ENCODE results near the gene PIBF1.
"Not testable (repeated sequence)": the region's sequence is repeated elsewhere in the genome, so short reads cannot be mapped to it uniquely, and the experiment has no call there.

Gene PIBF1

GRCh38 chr13:72920097-72920496 lies 138.2 kb downstream of the PIBF1 start:
- no peak for DNase-seq

- no peak for DNase-seq
These were observed 149.4 kb downstream of the PIBF1 start for GRCh38 chr13:72931311-72931710.

- DNase-seq: no peak
These were observed 150.3 kb downstream of the PIBF1 start for GRCh38 chr13:72932250-72932649.

DNA sequence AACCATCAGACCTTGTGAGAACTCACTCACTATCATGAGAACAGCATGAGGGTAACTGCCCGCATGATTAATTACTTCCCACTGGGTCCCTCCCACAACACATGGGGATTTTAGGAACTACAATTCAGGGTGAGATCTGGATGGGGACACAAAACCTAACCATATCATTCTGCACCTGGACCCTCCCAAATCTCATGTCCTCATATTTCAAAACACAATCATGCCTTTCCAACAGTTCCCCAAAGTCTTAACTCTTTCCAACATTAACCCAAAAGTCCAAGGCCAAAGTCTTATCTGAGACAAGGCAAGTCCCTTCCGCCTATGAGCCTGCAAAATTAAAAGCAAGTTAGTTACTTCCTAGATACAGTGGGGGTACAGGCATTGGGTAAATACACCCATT lies 164.3 kb downstream of the PIBF1 start:
- not testable (repeated sequence) for DNase-seq

DNA sequence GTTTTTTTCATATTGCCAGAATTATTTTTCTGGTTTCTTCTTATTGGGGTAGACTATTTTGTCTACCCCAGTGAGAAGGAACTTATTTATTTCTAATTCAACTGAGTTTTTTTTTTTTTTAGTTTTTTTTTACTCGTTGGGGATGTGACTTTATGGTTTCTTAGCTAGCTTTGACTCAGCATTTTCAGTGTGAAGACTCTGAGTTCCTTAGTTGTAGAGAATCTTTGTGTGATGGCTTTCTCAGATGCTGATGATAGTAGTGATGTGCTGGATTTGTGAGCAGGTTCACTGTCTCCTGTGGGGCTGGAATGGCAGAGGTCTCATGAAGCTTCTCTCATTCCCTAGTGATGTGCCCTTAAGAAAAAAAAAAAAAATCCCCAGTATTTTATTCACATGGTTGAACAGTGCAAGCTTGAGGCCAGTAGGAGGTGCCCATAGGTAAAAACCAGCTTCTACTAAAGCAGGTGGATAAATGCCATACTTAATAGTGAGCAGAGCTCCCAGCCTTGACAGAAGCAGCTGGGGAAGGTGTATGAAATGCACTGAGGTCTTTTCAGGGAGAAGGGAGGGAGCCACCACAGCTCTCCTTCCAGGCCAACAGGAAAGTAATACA lies 170.7 kb downstream of the PIBF1 start:
- no peak for DNase-seq

DNA sequence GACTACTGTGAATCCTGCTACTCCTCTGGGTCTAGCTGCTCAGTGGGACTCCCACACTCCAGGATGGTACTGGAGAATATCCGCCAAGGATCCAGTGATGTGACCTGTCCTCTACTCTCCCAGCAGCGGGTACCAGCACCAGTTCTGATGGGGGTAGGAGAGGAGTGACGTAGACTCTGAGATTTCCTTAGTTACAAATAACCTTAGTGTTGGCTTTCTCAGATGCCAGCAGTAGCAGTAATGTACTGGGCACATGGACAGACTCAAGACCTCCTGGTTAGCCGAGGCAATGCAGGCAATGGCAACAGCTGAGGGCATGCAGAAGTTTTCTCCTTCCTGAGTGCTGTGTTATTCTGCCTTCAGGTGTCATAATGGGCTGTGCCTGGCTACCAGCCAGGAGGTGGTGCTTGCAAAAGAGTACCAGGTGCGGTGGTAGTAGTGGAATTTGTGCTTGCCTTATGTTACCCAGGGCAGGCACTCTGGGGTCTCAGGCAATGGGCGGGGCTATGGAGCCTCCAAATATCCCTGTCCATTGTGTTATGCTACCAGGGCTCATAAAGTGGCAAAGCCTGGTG lies 171.5 kb downstream of the PIBF1 start:
- no peak for DNase-seq

GRCh38 chr13:72959643-72960042 lies 177.7 kb downstream of the PIBF1 start:
- DNase-seq: no peak

DNA sequence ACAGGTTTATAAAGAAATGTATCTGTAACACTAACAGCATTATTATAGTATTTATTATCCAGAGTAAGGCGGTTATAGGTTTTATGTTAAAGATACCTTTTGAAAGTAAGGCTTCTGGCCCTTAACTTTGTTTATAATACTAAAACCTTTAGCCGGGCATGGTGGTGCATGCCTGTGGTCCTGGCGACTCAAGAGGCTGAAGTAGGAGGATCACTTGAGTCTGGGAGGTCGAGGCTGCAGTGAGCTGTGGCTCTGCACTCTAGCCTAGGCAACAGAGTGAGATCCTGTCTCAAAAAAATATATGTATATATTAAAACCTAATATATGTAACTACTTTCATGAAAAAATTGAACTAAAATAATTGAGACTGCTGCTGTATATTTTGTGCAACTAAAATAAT lies 178.2 kb downstream of the PIBF1 start:
- no peak for DNase-seq

- DNase-seq: no peak
These were observed 178.6 kb downstream of the PIBF1 start for GRCh38 chr13:72960541-72960940.

DNA sequence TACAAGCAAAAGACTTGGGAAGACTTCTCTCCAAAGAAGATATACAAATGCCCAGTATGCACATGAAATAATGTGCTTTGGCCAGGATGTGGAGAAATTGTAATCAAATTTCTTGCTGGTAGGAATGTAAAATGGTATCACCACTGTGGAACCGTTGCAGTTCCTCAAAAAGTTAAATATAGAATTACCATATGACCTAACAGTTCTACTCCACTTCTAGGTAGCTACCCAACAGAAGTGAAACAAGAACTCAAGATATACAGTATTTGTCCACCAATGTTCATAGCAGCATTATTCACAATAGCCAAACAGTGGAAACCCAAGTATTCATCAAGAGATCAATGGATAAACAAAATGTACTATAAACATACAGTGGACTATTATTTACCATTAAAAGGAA lies 181.8 kb downstream of the PIBF1 start:
- DNase-seq: no peak

GRCh38 chr13:72970301-72970880 lies 188.5 kb downstream of the PIBF1 start:
- no peak for DNase-seq

- DNase-seq: no peak
These were observed 189.0 kb downstream of the PIBF1 start for GRCh38 chr13:72970956-72971355.

GRCh38 chr13:72973234-72973633 lies 191.3 kb downstream of the PIBF1 start:
- no peak for DNase-seq

GRCh38 chr13:72983085-72983768 lies 201.3 kb downstream of the PIBF1 start:
- DNase-seq: no peak

DNA sequence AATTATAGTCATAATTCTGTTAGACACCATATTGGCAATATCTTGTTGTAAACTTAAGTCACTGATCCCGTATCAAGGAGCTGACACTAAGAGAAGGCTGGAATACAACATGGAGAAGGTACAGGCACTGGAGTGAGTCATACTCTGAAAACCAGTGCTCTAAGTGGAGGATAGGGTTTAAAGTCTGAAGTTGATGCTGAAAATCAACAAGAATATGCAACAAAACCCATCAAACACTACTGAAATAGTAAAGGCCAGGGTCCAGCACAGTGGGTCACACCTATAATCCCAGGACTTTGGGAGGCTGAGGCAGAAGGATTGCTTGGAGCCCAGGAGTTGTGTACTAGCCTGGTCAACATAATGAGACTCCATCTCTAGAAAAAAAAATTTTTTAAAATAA lies 203.7 kb downstream of the PIBF1 start:
- DNase-seq: no peak

DNA sequence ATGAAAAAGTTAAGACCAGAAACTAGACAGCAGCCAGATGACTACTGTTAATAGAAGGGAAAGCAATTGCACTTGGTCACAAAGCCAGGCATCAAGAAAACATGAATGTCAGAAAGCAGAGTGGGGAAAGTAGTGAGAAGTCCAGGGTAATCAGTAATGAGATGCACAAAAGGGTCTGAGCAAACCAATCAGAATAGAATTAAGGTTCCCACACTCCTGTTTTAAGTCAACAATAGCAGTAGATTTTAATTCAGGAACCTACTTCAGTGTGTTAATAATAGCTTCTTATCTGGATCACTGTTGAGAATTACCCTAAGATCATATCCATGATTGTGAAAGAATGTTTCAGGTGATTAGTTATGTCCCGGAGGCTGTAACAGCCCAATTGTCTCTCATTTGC lies 204.3 kb downstream of the PIBF1 start:
- no peak for DNase-seq

GRCh38 chr13:72990953-72991352 lies 209.0 kb downstream of the PIBF1 start:
- DNase-seq: no peak

GRCh38 chr13:72998012-72998411 lies 216.1 kb downstream of the PIBF1 start:
- no peak for DNase-seq

- no peak for DNase-seq
These were observed 218.2 kb downstream of the PIBF1 start for GRCh38 chr13:73000027-73000674.

DNA sequence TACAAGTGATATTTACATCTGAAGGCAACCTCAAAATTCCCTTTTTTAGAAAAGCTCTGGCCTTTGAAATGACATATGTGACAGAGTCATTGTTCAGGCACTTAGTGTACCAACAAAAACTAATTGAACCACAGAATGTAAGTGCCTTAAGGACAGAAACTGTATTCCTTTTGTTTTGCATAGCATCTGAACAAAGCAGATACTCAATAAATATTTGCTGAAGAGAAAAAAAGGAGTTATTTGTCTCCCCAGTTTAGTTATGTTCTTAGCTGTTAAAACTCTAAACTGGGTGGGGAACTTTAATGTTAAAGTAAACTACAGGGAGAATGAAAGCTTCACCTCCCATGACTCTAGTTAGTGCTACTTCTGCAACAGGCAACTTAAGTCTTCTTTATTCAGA lies 220.0 kb downstream of the PIBF1 start:
- DNase-seq: no peak

GRCh38 chr13:73011751-73012150 lies 229.8 kb downstream of the PIBF1 start:
- DNase-seq: no peak

GRCh38 chr13:73015805-73016204 lies 233.9 kb downstream of the PIBF1 start:
- no peak for DNase-seq

- no peak for DNase-seq
These were observed 236.4 kb downstream of the PIBF1 start for GRCh38 chr13:73018336-73018735.

All from activated CD4-positive, CD25-positive, alpha-beta regulatory T cell (primary cell).